Stimulated activated CD4-positive, alpha-beta T cell treated with anti-CD3 and anti-CD28 coated beads, TNF-alpha, amount 100 ng/mL, for 48 hours (primary cell): ENCODE measurements around the gene FAM83E.
"Not testable (repeated sequence)": the region's sequence is repeated elsewhere in the genome, so short reads cannot be mapped to it uniquely, and the experiment has no call there.

Source experiments
- DNase-seq, 3 donors: peaks; one replicate each; pipeline ENCODE4 v3.0.0-alpha.2; 2020; ENCODE audit warnings: low read depth in 3 of 3

FAM83E gene

GRCh38 chr19:48614436-48615230 lies at the start of gene FAM83E:
Gene FAM83E (minus strand): TSS chr19:48615076. CDS start chr19:48613372, 1,704 bp downstream.
- DNase-seq: no peak

- DNase-seq: no peak
Measured at GRCh38 chr19:48664476-48664875, 49.6 kb upstream of the FAM83E start.

GRCh38 chr19:48663667-48664066 lies 48.8 kb upstream of the FAM83E start:
- DNase-seq: no peak

DNA sequence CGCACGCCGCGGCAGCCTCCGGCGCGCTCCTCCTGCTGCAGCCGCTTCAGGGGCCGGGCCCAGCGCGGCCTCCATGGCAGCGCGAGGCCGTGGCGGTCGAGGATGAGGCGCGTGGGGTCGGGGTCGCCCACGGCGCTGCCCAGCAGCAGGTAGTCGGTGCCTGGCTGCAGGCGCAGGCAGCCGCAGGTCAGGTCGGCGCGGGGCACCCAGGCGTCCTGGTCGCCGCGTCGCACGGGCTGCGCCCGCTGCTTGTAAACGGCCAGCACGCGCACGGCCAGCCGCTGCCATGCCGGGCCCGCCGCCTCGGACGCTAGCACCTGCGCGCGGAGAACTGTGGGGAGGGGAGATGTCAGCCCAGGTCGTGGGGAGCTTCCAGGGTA lies 46.8 kb upstream of the FAM83E start:
- no peak for DNase-seq

DNA sequence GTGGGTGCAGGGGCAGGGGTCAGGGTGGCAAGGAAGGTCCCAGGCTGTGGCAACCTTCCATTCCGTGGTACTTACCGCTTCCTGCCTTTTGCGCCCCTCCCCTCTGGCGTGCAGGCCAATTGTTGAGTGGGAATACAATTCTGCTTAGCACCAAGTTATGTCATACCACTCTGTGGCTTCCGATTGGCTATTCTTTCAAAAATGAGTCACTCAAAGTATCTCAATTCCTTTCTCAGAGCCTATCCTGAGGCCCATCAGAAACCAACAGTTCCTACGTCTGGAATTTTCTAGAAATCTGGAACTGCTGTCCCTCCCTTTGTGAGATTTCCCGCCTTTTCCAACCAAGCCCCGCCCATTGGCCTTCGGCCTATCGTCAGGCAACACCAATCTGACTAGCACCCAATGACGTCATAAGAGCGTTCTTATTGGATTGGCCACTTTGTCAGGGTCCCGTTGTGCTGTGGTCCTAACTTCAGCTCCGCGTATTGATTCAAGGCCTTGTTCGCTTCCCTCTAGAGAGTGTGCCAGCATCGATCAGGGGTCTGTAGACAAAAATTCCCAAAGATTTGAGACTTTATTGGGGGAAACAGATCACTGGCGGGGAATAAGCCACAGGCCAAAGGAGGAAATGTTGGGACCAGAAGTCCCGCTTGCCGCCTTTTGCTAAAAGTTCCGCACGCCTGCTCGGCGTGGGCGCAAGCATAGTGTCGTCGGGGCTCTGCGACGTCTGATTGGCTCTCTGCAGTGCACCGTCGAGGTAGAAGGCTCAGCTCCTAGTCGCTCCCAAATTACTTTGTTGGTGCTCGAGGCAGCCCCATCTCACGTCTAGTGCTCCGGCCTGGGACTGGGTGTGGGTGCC lies 46.2 kb upstream of the FAM83E start:
- DNase-seq: peak; percentile 69 to 75 (median 73)

GRCh38 chr19:48659768-48660167 lies 44.9 kb upstream of the FAM83E start:
- DNase-seq: no peak

- no peak for DNase-seq
Measured at GRCh38 chr19:48658483-48658882, 43.6 kb upstream of the FAM83E start.

GRCh38 chr19:48657828-48658227 lies 43.0 kb upstream of the FAM83E start:
- not testable (repeated sequence) for DNase-seq

DNA sequence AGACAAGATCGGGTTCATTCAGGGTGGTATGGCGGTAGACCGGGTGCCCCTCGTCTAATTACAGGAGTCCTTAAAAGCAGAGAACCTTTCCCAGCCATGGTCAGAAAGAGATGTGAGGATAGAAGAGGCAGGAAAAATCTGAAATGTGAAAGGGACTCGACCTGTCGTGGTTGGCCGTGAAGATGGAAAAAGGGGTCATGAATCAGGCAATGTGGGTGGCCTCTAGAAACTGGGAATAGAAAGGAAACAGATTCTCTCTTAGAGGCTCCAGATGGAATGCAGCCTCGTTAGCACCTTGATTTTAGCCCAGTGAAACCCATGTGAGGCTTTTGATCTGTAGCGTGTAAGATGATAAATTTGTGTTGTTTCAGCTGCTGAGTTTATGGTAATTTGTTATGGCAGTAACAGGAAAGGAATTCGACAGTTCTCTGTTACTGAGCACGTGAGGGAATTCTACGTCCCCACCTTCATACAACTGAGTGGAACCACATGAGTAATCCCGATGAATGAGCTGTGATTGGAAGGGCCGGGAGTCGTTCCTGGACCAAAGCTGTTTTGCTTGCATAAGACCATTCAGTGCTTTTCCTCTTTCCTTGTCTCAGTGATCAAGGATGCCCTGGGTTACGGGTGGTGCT lies 42.1 kb upstream of the FAM83E start:
- no peak for DNase-seq

DNA sequence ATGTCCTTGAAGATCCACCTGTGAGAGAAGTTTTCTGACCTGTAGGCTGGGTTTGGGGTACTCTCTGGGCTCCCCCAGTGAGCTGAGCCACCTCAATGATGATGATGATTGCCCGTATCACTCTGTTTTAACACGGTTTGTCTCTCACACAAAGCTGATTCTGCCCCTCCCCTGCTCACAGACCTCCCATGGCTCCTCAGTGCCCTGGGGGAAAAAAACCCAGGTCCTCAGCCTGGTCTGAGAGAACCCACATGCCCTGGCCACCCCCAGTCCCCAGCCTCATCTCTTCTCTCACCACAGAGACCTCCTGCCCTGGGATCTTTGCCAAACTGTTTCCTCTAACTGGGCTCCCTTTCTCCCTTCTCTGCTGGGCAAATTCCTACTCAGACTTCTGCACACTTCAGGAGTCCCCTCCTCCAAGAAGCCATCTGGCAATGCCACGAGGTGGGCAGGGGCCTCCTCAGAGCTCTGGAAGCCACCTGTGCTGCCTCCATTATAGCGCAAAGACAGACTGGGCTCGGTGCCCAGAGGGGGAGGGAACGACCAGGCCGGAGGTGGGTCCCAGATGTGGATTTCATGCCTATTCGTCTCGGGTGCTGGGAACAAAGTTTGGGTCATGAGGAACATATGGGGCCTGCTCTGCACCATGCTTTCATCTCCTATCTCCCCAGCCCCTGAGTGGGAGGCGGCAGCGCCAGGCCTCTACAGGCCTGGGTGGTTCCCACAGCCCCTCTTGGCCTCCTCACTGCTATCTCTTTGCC lies 39.6 kb upstream of the FAM83E start:
- no peak for DNase-seq

- DNase-seq: no peak
Measured at GRCh38 chr19:48651683-48652048, 36.8 kb upstream of the FAM83E start.

DNA sequence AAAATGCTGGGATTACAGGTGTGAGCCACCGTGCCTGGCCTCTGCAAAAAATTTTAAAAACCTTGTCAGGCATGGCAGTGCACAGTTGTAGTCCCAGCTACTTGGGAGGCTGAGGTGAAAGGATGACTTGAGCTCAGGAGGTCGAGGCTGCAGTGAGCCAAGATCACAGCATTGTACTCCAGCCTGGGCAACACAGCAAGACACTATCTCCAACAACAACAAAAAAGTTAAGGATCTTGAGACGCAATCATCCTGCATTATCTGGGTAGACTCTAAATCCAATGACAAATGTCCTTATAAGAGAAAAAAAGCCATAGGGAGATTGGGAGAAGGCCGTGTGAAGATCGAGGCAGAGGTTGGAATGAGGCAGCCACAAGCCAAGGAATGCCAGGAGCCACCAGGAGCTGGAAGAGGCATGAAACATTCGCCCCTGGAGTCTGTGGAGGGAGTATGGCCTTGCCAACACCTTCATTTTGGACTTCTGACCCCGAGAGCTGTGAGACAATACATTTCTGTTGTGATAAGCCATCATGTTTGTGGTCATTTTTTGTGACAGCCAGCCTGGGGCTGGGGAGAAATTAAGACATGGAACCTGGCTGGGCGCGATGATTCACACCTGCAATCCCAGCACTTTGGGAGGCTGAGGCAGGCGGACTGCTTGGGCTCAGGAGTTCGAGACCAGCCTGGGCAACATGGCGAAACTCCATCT lies 36.3 kb upstream of the FAM83E start:
- DNase-seq: no peak

GRCh38 chr19:48648134-48648533 lies 33.3 kb upstream of the FAM83E start:
- no peak for DNase-seq

GRCh38 chr19:48646722-48647216 lies 31.9 kb upstream of the FAM83E start:
- DNase-seq: no peak

DNA sequence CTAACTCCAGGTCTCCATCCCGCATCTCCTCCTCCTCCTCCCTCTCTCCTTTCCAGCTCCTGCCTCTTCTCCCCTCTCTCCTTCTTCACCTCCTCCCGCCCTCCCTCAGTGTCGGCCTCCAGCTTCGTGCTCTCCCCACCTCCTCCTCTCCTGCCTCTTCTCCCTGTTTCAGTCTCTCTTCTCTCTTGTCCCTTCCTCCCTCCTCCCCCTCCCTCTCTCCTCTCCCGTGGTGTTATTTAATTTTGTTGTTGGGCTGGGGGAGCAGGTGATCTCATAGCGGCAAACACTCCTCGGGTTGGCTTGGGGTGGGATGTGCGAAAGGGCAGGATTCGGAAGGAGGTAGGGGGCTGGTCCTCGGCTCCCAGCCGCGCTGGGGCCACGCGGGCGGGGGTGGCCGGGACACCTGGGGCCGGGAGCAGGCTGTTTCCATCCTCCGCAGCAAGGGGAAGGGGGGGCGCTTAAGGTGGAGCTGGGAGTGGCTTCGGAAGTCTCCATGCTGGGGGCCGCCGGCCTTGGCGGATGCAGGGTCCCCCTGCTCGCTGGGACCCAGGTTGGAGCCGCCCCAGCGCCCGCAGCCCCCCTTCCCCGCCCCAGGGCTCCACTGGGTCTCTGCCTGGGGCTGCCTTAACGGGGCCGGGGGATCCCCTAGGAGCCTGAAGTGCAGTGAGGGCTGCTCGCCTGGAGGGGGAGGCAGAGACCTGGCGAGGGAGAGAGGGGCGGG lies 31.3 kb upstream of the FAM83E start, which contains the start of gene CA11:
Gene CA11 (minus strand): TSS at position 187 of the 721 bp plus-strand sequence. CDS start 555 bp downstream, outside the sequence.
- peak; percentile 79 to 90 (median 84) for DNase-seq

GRCh38 chr19:48645620-48646000 lies 30.7 kb upstream of the FAM83E start:
- DNase-seq: no peak

DNA sequence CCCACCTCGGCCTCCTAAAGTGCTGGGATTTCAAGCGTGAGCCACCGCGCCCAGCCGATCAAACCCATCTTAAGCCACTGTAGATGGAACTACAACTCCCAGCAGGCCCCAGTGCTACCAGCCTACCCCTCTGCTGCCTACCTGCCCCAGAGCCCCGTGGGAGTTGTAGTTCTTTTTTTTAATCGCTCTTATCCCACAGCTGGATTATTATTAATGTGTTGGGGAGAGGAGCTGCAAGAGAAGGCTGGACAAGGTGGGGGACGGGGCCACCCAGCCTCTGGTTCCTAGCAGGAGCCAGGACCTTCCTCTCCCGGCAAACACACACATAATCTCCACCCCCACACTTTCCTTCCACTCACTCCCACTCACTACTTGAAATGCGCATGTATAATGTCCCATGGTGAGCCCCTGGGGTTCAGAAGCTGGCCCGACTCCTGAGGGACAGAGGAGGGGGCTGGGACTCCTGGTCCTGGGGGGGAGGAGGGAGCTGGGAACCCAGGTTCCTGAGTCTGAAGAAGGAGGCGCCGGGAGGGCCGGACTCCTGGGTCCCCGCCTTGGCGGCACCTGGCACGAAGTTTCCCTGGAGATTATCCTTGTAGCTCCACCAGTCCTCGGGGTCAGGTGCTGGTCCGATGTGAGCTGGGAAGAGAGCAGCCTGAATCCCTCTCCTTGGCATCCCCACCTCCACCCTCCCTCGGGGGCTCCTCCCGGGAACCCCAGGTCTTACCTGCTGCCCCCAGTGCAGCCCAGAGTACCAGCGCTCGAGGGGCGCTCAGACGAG lies 30.2 kb upstream of the FAM83E start:
- DNase-seq: peak; percentile 54 to 64 (median 62)

DNA sequence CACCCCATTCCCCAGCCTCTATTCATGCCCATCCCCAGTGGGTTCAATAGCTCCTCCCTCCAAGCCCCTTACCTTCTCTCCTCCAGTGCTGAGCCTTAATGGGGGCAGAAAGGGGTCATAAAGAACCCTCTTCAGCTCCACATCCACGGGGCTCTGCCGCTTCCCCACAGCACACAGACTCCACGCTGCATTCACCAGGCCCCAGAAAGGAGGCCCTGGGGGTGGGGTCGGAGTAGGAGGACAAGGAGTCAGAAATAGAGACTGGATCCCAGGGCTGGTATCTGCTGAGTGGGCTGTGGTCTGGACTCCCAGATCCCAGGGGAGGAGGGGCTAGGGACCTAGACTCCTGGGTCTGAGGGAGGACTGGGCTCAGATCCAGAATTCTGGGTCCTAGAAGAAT lies 29.5 kb upstream of the FAM83E start:
- no peak for DNase-seq

DNA sequence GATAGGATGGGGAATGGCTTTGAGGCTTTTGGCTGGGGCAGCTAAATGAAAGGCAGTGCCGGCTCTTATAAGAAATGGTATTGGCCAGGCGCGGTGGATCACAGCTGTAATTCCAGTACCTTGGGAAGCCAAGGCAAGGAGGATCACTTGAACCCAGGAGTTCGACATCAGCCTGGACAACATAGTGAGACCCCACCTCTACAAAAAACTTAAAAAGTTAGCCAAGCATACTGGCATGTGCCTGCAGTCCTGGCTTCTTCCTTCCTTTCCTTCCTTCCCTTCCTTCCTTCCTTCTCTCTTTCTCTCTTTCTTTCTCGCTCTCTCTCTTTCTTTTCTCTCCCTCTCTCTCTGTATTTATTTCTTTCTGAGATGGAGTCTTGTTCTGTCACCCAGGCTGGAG lies 28.0 kb upstream of the FAM83E start:
- DNase-seq: no peak
